CD4-positive, alpha-beta T cell treated with Interleukin-12 subunit alpha and Interleukin-12 subunit beta, for 1 hour (primary cell): ENCODE data around the gene DOK6.

Source experiments
- DNase-seq: peaks from one replicate; pipeline ENCODE4 v3.0.0-alpha.2; 2020

The DOK6 gene

GRCh38 chr18:69757733-69758132 is 357.0 kb downstream of the DOK6 start:
- DNase-seq, result no peak

- DNase-seq, result no peak
These were observed 357.8 kb downstream of the DOK6 start for GRCh38 chr18:69758458-69758857.

- no peak for DNase-seq
These were observed 358.4 kb downstream of the DOK6 start for GRCh38 chr18:69759046-69759445.

- no peak for DNase-seq
These were observed 362.3 kb downstream of the DOK6 start for GRCh38 chr18:69763002-69763401.

GRCh38 chr18:69763821-69764220 is 363.1 kb downstream of the DOK6 start:
- no peak for DNase-seq

- no peak for DNase-seq
These were observed 369.6 kb downstream of the DOK6 start for GRCh38 chr18:69770238-69770637.

- DNase-seq, result no peak
These were observed 374.1 kb downstream of the DOK6 start for GRCh38 chr18:69774831-69775230.

GRCh38 chr18:69777248-69777647 is 376.6 kb downstream of the DOK6 start:
- no peak for DNase-seq

GRCh38 chr18:69778680-69779079 is 378.0 kb downstream of the DOK6 start:
- DNase-seq, result no peak

GRCh38 chr18:69780851-69781250 is 380.2 kb downstream of the DOK6 start:
- DNase-seq, result no peak

GRCh38 chr18:69784815-69785214 is 384.1 kb downstream of the DOK6 start:
- no peak for DNase-seq

GRCh38 chr18:69785466-69785865 is 384.8 kb downstream of the DOK6 start:
- DNase-seq, result no peak

- no peak for DNase-seq
These were observed 385.7 kb downstream of the DOK6 start for GRCh38 chr18:69786427-69786826.

- DNase-seq, result no peak
These were observed 387.3 kb downstream of the DOK6 start for GRCh38 chr18:69787825-69788547.

- DNase-seq, result no peak
These were observed 389.1 kb downstream of the DOK6 start for GRCh38 chr18:69789794-69790193.

- DNase-seq, result no peak
These were observed 390.0 kb downstream of the DOK6 start for GRCh38 chr18:69790649-69791048.

GRCh38 chr18:69795791-69796190 is 395.1 kb downstream of the DOK6 start:
- DNase-seq, result no peak

- no peak for DNase-seq
These were observed 404.3 kb downstream of the DOK6 start for GRCh38 chr18:69804776-69805501.

GRCh38 chr18:69808399-69808798 is 407.7 kb downstream of the DOK6 start:
- DNase-seq, result no peak

- DNase-seq, result no peak
These were observed 412.9 kb downstream of the DOK6 start for GRCh38 chr18:69813559-69813958.

GRCh38 chr18:69814861-69815385 is 414.2 kb downstream of the DOK6 start:
- DNase-seq, result no peak

GRCh38 chr18:69817335-69817940 is 416.8 kb downstream of the DOK6 start:
- no peak for DNase-seq

GRCh38 chr18:69819460-69819859 is 418.8 kb downstream of the DOK6 start:
- no peak for DNase-seq

GRCh38 chr18:69820538-69820937 is 419.9 kb downstream of the DOK6 start:
- no peak for DNase-seq
